ENCODE results near the gene NRIP3. TPM values are rescaled to one million over a fixed set of nuclear protein-coding genes. Genes with fewer than 3 reads are reported as not detected.

Gene NRIP3
- total RNA-seq, 1 donor = 6.2 TPM

DNA sequence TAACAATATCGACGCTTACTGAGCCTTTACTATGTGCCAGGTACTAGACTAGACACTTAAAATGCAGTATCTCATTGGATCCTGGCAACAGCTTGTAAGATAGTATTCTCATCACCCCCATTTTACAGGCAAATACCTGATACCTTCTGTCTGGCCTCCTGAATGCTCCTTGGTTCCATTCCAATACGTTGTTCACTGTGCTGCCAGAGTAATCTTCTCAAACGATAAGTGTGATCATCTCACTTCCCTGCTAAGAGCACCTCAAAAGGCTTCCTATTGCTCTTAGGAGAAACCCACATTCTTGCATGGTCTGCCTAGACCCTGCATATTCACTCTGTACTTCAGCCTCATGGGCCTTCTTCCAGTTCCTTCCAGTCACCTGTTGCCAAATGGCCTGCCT lies 1.3 kb upstream of the NRIP3 start:
- Histone ChIP-seq H3K4me3 (ENCODE audit: insufficient read depth, low read length) (no peak overlapping the region), H3K79me2 (ENCODE audit: insufficient read depth, low read length) (peaks cover 18% of the 10 kb centered on the region), H4K20me1 (ENCODE audit: insufficient read depth, low read length) (no peaks in the 10 kb centered on the region), H3K27ac (ENCODE audit: low read depth, low read length) (no peak overlapping the region), H3K4me1 (ENCODE audit: insufficient read depth, low read length) (peaks cover 30% of the 10 kb centered on the region), H3K27me3 (ENCODE audit: insufficient read depth, low read length) (peaks cover 33% of the 10 kb centered on the region), H2AFZ (ENCODE audit: low read length) (no peak overlapping the region), H3K4me2 (ENCODE audit: insufficient read depth, low read length) (no peak overlapping the region), H3K9me3 (ENCODE audit: low read depth, low read length) (no peaks in the 10 kb centered on the region), H3K36me3 (ENCODE audit: insufficient read depth, low read length) (no peaks in the 10 kb centered on the region)
- peak; percentile 83 for DNase-seq (ENCODE audit: insufficient read length, low spot score, missing footprints)
- TF ChIP-seq, protein P1, sequence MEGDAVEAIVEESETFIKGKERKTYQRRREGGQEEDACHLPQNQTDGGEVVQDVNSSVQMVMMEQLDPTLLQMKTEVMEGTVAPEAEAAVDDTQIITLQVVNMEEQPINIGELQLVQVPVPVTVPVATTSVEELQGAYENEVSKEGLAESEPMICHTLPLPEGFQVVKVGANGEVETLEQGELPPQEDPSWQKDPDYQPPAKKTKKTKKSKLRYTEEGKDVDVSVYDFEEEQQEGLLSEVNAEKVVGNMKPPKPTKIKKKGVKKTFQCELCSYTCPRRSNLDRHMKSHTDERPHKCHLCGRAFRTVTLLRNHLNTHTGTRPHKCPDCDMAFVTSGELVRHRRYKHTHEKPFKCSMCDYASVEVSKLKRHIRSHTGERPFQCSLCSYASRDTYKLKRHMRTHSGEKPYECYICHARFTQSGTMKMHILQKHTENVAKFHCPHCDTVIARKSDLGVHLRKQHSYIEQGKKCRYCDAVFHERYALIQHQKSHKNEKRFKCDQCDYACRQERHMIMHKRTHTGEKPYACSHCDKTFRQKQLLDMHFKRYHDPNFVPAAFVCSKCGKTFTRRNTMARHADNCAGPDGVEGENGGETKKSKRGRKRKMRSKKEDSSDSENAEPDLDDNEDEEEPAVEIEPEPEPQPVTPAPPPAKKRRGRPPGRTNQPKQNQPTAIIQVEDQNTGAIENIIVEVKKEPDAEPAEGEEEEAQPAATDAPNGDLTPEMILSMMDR (IDR thresholded peaks at IDR 0.05; ENCODE audit: extremely low read depth, low read depth, low read length) = no peak

DNA sequence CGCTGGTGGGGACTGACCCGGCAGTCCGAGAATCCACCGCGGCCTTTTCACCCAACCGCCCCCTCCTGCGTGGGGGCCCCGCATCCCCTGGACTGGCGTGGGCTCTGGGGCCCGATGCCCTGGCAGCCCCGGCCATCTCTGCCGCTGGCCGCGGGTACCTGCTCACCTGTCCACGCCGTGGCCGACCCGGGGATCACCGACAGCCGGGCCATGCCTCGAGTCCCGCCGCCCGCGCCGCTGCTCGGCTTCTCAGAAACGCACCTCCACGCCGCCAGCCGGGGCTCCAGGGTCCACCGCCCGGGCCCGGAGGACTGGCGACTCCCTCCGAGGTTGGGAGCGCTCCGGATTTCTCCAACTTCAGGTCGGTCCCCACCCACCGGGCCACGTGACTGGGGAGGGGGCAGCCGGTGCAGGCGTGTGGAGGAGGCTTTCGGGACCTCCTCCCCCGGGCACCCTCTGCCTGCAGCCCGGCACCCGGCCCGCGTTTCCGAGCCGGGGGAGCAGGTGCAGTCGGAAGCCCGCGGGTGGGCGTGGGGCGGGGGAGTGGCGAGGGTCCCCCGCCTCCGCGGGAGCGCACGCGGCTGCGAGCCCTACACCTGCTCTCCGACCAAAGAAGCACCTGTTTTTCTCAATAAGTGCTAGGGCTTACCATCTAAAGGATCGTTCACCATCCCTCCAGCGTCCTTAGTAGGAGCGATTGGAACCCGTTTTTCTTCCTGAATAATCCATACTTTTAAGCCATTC lies 554 bp upstream of the NRIP3 start:
- H3K4me1 ChIP-seq (ENCODE audit: insufficient read depth, low read length) = peaks cover 30% of the 10 kb centered on the region
- H3K4me2 ChIP-seq (ENCODE audit: insufficient read depth, low read length) = peak overlapping the region; percentile 94
- H3K36me3 ChIP-seq (ENCODE audit: insufficient read depth, low read length) = no peaks in the 10 kb centered on the region
- H2AFZ ChIP-seq (ENCODE audit: low read length) = peak overlapping the region; percentile 67
- TF ChIP-seq, protein P1 (IDR thresholded peaks at IDR 0.05; ENCODE audit: extremely low read depth, low read depth, low read length) = no peak
- peaks cover 33% of the 10 kb centered on the region for H3K27me3 ChIP-seq (ENCODE audit: insufficient read depth, low read length)
- H3K4me3 ChIP-seq (ENCODE audit: insufficient read depth, low read length) = peak overlapping the region; percentile 75
- no peak for DNase-seq (ENCODE audit: insufficient read length, low spot score, missing footprints)
- H3K27ac ChIP-seq (ENCODE audit: low read depth, low read length) = no peak overlapping the region
- H4K20me1 ChIP-seq (ENCODE audit: insufficient read depth, low read length) = no peaks in the 10 kb centered on the region
- H3K79me2 ChIP-seq (ENCODE audit: insufficient read depth, low read length) = peaks cover 22% of the 10 kb centered on the region
- no peaks in the 10 kb centered on the region for H3K9me3 ChIP-seq (ENCODE audit: low read depth, low read length)

DNA sequence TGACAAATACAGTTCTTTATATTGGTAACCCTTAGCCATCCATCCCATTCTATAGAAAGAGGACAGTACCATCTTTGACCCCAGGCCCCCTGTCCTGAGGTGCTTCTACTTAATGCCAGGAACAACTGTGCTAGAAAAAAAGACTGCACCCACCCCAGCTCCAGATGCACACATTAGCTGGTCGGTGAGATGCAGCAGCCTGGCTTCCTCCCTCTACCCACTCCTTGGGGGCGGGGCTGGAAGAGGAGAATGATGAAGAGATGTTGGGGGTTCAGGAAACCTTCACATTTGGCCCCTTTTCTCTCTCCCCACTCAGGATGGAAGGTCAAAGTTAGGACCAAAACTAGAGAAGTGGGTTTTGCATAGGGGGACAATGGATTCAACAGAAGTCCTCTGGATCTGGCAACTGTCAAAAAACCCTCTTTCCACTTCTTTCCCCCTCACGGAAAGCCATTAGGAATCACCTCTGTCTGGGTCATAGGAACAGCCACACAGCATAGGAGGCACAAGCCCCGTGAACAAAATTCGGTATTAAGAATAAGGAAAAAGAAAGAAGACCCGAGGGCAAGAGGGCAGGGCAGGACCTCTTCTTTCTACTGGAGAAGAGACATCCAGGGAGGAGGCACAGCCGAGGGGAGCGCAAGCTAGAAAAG lies 755 bp downstream of the NRIP3 start:
- Histone ChIP-seq H3K9me3 (ENCODE audit: low read depth, low read length) (no peaks in the 10 kb centered on the region), H2AFZ (ENCODE audit: low read length) (peak overlapping the region; percentile 94), H3K4me1 (ENCODE audit: insufficient read depth, low read length) (peaks cover 30% of the 10 kb centered on the region), H3K36me3 (ENCODE audit: insufficient read depth, low read length) (no peaks in the 10 kb centered on the region), H3K79me2 (ENCODE audit: insufficient read depth, low read length) (peaks cover 25% of the 10 kb centered on the region), H3K4me2 (ENCODE audit: insufficient read depth, low read length) (peak overlapping the region; percentile 94), H3K27me3 (ENCODE audit: insufficient read depth, low read length) (peaks cover 29% of the 10 kb centered on the region), H3K4me3 (ENCODE audit: insufficient read depth, low read length) (peak overlapping the region; percentile 75), H4K20me1 (ENCODE audit: insufficient read depth, low read length) (no peaks in the 10 kb centered on the region), H3K27ac (ENCODE audit: low read depth, low read length) (peak overlapping the region; percentile 39)
- TF ChIP-seq, protein P1 (IDR thresholded peaks at IDR 0.05; ENCODE audit: extremely low read depth, low read depth, low read length) = no peak
- DNase-seq (ENCODE audit: insufficient read length, low spot score, missing footprints) = no peak

DNA sequence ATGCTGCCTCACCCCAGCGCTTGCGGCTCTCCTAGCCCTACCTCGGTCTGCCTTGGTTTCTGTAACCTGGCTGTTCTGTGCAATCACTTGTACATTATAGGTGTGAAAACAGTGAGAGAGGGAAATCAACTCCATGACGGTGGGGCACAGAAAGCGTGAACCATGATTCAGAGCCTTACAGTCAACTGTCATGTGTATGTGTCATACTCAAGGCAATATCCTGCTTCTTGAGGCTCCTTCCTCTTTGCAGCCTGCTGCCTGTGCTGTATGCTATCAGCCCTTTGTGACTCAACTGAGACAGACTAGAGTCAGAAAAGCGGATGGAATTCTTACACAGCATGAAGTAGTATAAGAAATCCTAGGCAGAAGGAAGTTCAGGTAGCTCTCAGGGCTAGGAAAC lies 2.1 kb downstream of the NRIP3 start:
- peak overlapping the region; percentile 52 for H2AFZ ChIP-seq (ENCODE audit: low read length)
- no peaks in the 10 kb centered on the region for H4K20me1 ChIP-seq (ENCODE audit: insufficient read depth, low read length)
- H3K79me2 ChIP-seq (ENCODE audit: insufficient read depth, low read length) = peaks cover 28% of the 10 kb centered on the region
- peak; percentile 95 for DNase-seq (ENCODE audit: insufficient read length, low spot score, missing footprints)
- peak overlapping the region; percentile 51 for H3K27ac ChIP-seq (ENCODE audit: low read depth, low read length)
- peaks cover 26% of the 10 kb centered on the region for H3K27me3 ChIP-seq (ENCODE audit: insufficient read depth, low read length)
- TF ChIP-seq, protein P1 (IDR thresholded peaks at IDR 0.05; ENCODE audit: extremely low read depth, low read depth, low read length) = no peak
- H3K4me3 ChIP-seq (ENCODE audit: insufficient read depth, low read length) = no peak overlapping the region
- peaks cover 30% of the 10 kb centered on the region for H3K4me1 ChIP-seq (ENCODE audit: insufficient read depth, low read length)
- peak overlapping the region; percentile 60 for H3K4me2 ChIP-seq (ENCODE audit: insufficient read depth, low read length)
- H3K9me3 ChIP-seq (ENCODE audit: low read depth, low read length) = no peaks in the 10 kb centered on the region
- no peaks in the 10 kb centered on the region for H3K36me3 ChIP-seq (ENCODE audit: insufficient read depth, low read length)
